OCI-LY3 (cell line): ENCODE measurements around the gene RANBP9.

Experiments
- H2AFZ ChIP-seq: fragments of 200-600, 300-600 bp; shearing (Covaris generic); 2 replicates; pipeline ENCODE4 v1.6.0; 2014; ENCODE audit warnings: antibody characterized with exemption, low read depth, low read length
- H3K27ac ChIP-seq: fragments of 200-600, 300-600 bp; sonication (generic); 2 replicates; pipeline ENCODE4 v1.5.1; 2014; ENCODE audit warnings: mild to moderate bottlenecking, low read length, moderate library complexity, mixed read lengths
- H3K27me3 ChIP-seq: fragments of 200-600, 300-600 bp; sonication (generic); 2 replicates; pipeline ENCODE4 v1.6.1; 2014; ENCODE audit warnings: low read depth, low read length, mixed read lengths
- H3K36me3 ChIP-seq: fragments of 200-600, 300-600 bp; sonication (generic); replicated peaks from 2 replicates; pipeline ENCODE3; 2014; ENCODE audit warnings: low read depth, low read length, mixed read lengths
- H3K4me1 ChIP-seq: fragments of 300-600, 200-600 bp; sonication (generic); 2 replicates; pipeline ENCODE4 v1.6.1; 2014; ENCODE audit warnings: low read length, mixed read lengths
- H3K4me2 ChIP-seq: fragments of 200-600, 300-600 bp; sonication (generic); 2 replicates; pipeline ENCODE4 v1.6.1; 2014; ENCODE audit warnings: low read length, mixed read lengths
- H3K4me3 ChIP-seq: fragments of 300-600, 200-600 bp; sonication (generic); 2 replicates; pipeline ENCODE4 v1.5.1; 2014; ENCODE audit warnings: antibody characterized with exemption, mild to moderate bottlenecking, low read length, moderate library complexity
- H3K79me2 ChIP-seq: fragments of 300-600, 200-600 bp; shearing (Covaris generic); 2 replicates; pipeline ENCODE4 v1.6.1; 2014; ENCODE audit warnings: mild to moderate bottlenecking, low read length, mixed read lengths
- H3K9ac ChIP-seq: fragments of 300-600, 200-600 bp; shearing (Covaris generic); 2 replicates; pipeline ENCODE4 v1.6.0; 2014; ENCODE audit warnings: mild to moderate bottlenecking, low read length, moderate library complexity
- H3K9me3 ChIP-seq: fragments of 200-600, 300-600 bp; shearing (Covaris generic); 2 replicates; pipeline ENCODE4 v1.6.1; 2014; ENCODE audit warnings: low read length, mixed read lengths; ENCODE audit not compliant: insufficient read depth
- H4K20me1 ChIP-seq: fragments of 200-600, 300-600 bp; sonication (generic); 2 replicates; pipeline ENCODE4 v1.6.1; 2016; ENCODE audit warnings: low read length, mixed read lengths; ENCODE audit not compliant: insufficient read depth
- CTCF ChIP-seq: fragments of 200-600, 300-600 bp; sonication (generic); IDR thresholded peaks from 2 replicates; pipeline ENCODE4 v1.5.1; 2014; ENCODE audit warnings: antibody characterized with exemption, low read length, low read depth
- EZH2phosphoT487 ChIP-seq: fragments of 200-600 bp; shearing (Covaris generic); IDR thresholded peaks from 2 replicates; pipeline ENCODE4 v1.6.1; 2018; ENCODE audit warnings: antibody characterized with exemption, mixed run types, low read depth

The RANBP9 gene

DNA sequence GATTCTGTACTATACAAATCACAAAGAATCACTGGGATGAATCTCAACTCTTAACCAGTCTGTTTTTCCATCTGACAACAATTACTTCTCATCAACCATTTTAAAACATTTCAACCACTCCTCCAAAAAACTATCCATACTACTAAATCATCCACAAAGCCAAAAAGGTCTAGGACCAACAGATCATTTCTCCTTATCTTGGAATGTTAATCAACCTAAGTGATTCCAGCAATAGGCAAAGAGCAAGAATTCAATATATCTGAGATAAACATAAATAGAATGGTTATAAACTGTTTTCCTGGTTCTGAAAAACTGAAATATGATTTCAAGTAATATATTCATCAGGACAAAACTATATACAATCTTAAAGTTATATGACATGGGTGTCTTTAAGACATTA lies 28.6 kb downstream of the RANBP9 start:
- no peaks in the 10 kb centered on the region for H3K36me3 ChIP-seq
- TF ChIP-seq EZH2phosphoT487 (no peak), CTCF (no peak)
- H4K20me1 ChIP-seq = no peaks in the 10 kb centered on the region
- H3K79me2 ChIP-seq = peaks cover 7% of the 10 kb centered on the region; the same call in 1 of the 2 replicates
- H3K9ac ChIP-seq = no peak overlapping the region
- no peak overlapping the region for H3K4me2 ChIP-seq
- no peak overlapping the region for H3K4me3 ChIP-seq
- no peak overlapping the region for H3K27ac ChIP-seq
- H3K4me1 ChIP-seq = peaks cover 8% of the 10 kb centered on the region
- H2AFZ ChIP-seq = no peak overlapping the region
- H3K27me3 ChIP-seq = no peaks in the 10 kb centered on the region
- H3K9me3 ChIP-seq = no peaks in the 10 kb centered on the region

GRCh38 chr6:13682346-13682745 lies 29.3 kb downstream of the RANBP9 start:
- no peaks in the 10 kb centered on the region for H3K9me3 ChIP-seq
- H2AFZ ChIP-seq = no peak overlapping the region
- H3K9ac ChIP-seq = no peak overlapping the region
- H3K4me1 ChIP-seq = peaks cover 8% of the 10 kb centered on the region
- H3K4me3 ChIP-seq = no peak overlapping the region
- no peaks in the 10 kb centered on the region for H3K36me3 ChIP-seq
- no peaks in the 10 kb centered on the region for H4K20me1 ChIP-seq
- TF ChIP-seq CTCF (no peak), EZH2phosphoT487 (no peak)
- H3K79me2 ChIP-seq = peaks cover 12% of the 10 kb centered on the region; the same call in 1 of the 2 replicates
- H3K27ac ChIP-seq = no peak overlapping the region
- H3K4me2 ChIP-seq = no peak overlapping the region
- no peaks in the 10 kb centered on the region for H3K27me3 ChIP-seq

DNA sequence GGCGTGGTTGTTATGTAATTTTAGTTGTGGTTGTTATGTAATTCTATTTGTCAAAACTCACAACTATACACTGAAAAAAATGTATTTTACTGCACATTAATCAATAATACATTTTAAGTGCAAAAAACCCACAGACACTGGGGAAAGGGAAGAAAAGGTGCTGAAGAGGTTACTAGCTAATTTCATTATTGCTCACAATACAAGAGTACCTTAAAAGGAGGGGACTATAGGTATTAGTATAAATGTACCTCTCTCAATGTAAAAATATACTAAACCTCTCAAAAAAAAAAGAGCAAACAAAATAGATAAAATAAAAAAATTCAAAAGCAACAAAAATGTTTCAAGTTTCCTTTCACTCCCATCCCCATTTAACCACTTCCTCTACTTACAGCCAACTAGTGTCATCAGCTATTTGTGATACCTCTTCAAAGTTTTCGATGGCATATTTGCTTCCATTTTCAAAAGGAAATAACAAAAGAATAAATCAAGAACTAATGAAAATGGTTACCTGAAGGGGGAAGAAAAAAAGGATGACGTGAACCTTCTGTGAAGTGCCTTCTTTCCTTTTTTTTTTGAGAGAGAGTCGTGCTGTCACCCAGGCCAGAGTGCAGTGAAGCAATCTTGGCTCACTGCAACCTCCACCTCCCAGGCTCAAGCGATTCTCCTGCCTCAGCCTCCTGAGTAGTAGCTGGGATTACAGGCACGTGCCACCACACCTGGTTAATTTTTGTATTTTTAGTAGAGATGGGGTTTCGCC lies 30.2 kb downstream of the RANBP9 start:
- Histone ChIP-seq H3K4me3 (no peak overlapping the region), H3K27ac (no peak overlapping the region), H3K27me3 (no peaks in the 10 kb centered on the region), H3K9ac (no peak overlapping the region), H2AFZ (no peak overlapping the region), H4K20me1 (no peaks in the 10 kb centered on the region), H3K4me1 (peaks cover 8% of the 10 kb centered on the region), H3K9me3 (no peaks in the 10 kb centered on the region), H3K79me2 (peaks cover 20% of the 10 kb centered on the region; the same call in 1 of the 2 replicates), H3K4me2 (no peak overlapping the region), H3K36me3 (no peaks in the 10 kb centered on the region)
- no peak for TF ChIP-seq EZH2phosphoT487
- no peak for TF ChIP-seq CTCF

DNA sequence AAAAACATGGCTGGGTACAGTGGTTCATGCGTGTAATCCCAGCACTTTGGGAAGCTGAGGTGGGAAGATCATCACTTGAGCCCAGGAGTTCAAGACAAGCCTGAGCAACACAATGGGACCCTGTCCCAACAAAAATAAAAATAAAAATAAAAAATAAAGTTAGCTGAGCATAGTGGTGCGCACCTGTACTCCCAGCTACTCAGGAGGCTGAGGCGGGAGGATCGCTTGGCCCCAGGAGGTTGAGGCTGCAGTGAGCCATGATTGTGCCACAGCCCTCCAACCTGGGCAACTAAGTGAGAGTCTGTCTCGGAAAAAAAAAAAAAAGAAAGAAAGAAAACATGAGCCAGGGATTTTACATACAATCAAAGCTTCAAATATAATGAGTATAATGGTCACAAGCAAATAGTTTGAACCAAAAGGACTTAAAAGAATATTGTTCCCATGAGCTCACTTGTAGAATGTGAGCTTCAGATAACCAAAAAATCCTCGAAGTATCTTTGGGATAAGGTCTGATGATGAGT lies 31.1 kb downstream of the RANBP9 start:
- Histone ChIP-seq H3K27ac (no peak overlapping the region), H3K9ac (no peak overlapping the region), H3K36me3 (no peaks in the 10 kb centered on the region), H3K9me3 (no peaks in the 10 kb centered on the region), H2AFZ (no peak overlapping the region), H3K4me3 (no peak overlapping the region), H3K4me2 (no peak overlapping the region), H3K79me2 (peaks cover 25% of the 10 kb centered on the region; the same call in 1 of the 2 replicates), H4K20me1 (no peaks in the 10 kb centered on the region), H3K4me1 (peaks cover 8% of the 10 kb centered on the region), H3K27me3 (no peaks in the 10 kb centered on the region)
- TF ChIP-seq EZH2phosphoT487 (no peak), CTCF (no peak)
